ENCODE data around the gene RPSA. TPM values are rescaled to one million over a fixed set of nuclear protein-coding genes. Genes with fewer than 3 reads are reported as not detected.
A peak's percentile ranks its signal among the peaks of the same experiment; 100 is the strongest.

The RPSA gene
- total RNA-seq, 1 experiment from 2014 or later = 994 TPM

GRCh38 chr3:39376959-39377634 lies 29.4 kb upstream of the RPSA start:
- BruUV-seq (replicated peaks) = no TSS peak
- Histone ChIP-seq H3K9me3 (ENCODE audit: low read depth, low read length, poor library complexity, severe bottlenecking) (no peaks in the 10 kb centered on the region), H3K4me3 (ENCODE audit: low read depth, low read length, poor library complexity, severe bottlenecking) (no peak overlapping the region), H3K27me3 (replicated peaks; ENCODE audit: insufficient read depth, low read depth, low read length, poor library complexity) (peaks cover 15% of the 10 kb centered on the region), H3K4me1 (ENCODE audit: insufficient read depth, low read length, poor library complexity, severe bottlenecking) (no peaks in the 10 kb centered on the region), H3K27ac (ENCODE audit: low read depth, low read length, poor library complexity, severe bottlenecking) (no peak overlapping the region), H3K36me3 (ENCODE audit: insufficient read depth, low read length, poor library complexity, severe bottlenecking) (no peaks in the 10 kb centered on the region)
- TF ChIP-seq CTCF (conservative IDR thresholded peaks at IDR 0.05; ENCODE audit: low read depth, low read length) (no peak), EZH2 (IDR thresholded peaks at IDR 0.05; ENCODE audit: borderline replicate concordance, low read depth, low read length, poor library complexity, severe bottlenecking) (no peak)
- DNase-seq (ENCODE audit: low spot score) = no peak
- intact Hi-C loops (cut with micrococcal nuclease; ENCODE audit: unreplicated experiment) = no loop called here
- POLR2A ChIA-PET (ENCODE audit: low non-redundant PET) = no interaction called here
- CTCF ChIA-PET = no interaction called here

- POLR2A ChIA-PET (ENCODE audit: low non-redundant PET) = no interaction called here
- CTCF ChIA-PET = no interaction called here
- TF ChIP-seq CTCF (conservative IDR thresholded peaks at IDR 0.05; ENCODE audit: low read depth, low read length) (peak; percentile 63), EZH2 (IDR thresholded peaks at IDR 0.05; ENCODE audit: borderline replicate concordance, low read depth, low read length, poor library complexity, severe bottlenecking) (no peak)
- Histone ChIP-seq H3K4me1 (ENCODE audit: insufficient read depth, low read length, poor library complexity, severe bottlenecking) (no peaks in the 10 kb centered on the region), H3K27me3 (replicated peaks; ENCODE audit: insufficient read depth, low read depth, low read length, poor library complexity) (peaks cover 15% of the 10 kb centered on the region), H3K9me3 (ENCODE audit: low read depth, low read length, poor library complexity, severe bottlenecking) (no peaks in the 10 kb centered on the region), H3K4me3 (ENCODE audit: low read depth, low read length, poor library complexity, severe bottlenecking) (no peak overlapping the region), H3K36me3 (ENCODE audit: insufficient read depth, low read length, poor library complexity, severe bottlenecking) (no peaks in the 10 kb centered on the region), H3K27ac (ENCODE audit: low read depth, low read length, poor library complexity, severe bottlenecking) (no peak overlapping the region)
- intact Hi-C loops (cut with micrococcal nuclease; ENCODE audit: unreplicated experiment) = no loop called here
- peak; percentile 7 for DNase-seq (ENCODE audit: low spot score)
- no TSS peak for BruUV-seq (replicated peaks)
Measured at GRCh38 chr3:39378088-39378487, 28.4 kb upstream of the RPSA start.

- no peaks in the 10 kb centered on the region for H3K9me3 ChIP-seq (ENCODE audit: low read depth, low read length, poor library complexity, severe bottlenecking)
- ChIA-PET CTCF (no interaction called here), POLR2A (ENCODE audit: low non-redundant PET) (no interaction called here)
- H3K27me3 ChIP-seq (replicated peaks; ENCODE audit: insufficient read depth, low read depth, low read length, poor library complexity) = peaks cover 11% of the 10 kb centered on the region
- no peak overlapping the region for H3K27ac ChIP-seq (ENCODE audit: low read depth, low read length, poor library complexity, severe bottlenecking)
- H3K36me3 ChIP-seq (ENCODE audit: insufficient read depth, low read length, poor library complexity, severe bottlenecking) = no peaks in the 10 kb centered on the region
- TF ChIP-seq CTCF (conservative IDR thresholded peaks at IDR 0.05; ENCODE audit: low read depth, low read length) (no peak), EZH2 (IDR thresholded peaks at IDR 0.05; ENCODE audit: borderline replicate concordance, low read depth, low read length, poor library complexity, severe bottlenecking) (no peak)
- intact Hi-C loops (cut with micrococcal nuclease; ENCODE audit: unreplicated experiment) = no loop called here
- no peaks in the 10 kb centered on the region for H3K4me1 ChIP-seq (ENCODE audit: insufficient read depth, low read length, poor library complexity, severe bottlenecking)
- no TSS peak for BruUV-seq (replicated peaks)
- no peak for DNase-seq (ENCODE audit: low spot score)
- H3K4me3 ChIP-seq (ENCODE audit: low read depth, low read length, poor library complexity, severe bottlenecking) = no peak overlapping the region
Measured at GRCh38 chr3:39378957-39379777, 27.4 kb upstream of the RPSA start.

Measured in A673 (cell line).